HG03025 (cell line): ENCODE measurements around the gene CIAO2B.
"Not testable (repeated sequence)": the region's sequence is repeated elsewhere in the genome, so short reads cannot be mapped to it uniquely, and the experiment has no call there.

Source experiments
- ATAC-seq: cut with Tn5 transposase; IDR thresholded peaks from one replicate; pipeline ENCODE4 v1.9.1; 2021; ENCODE audit warnings: mild to moderate bottlenecking, moderate library complexity; ENCODE audit not compliant: unreplicated experiment, low FRiP score

CIAO2B gene

DNA sequence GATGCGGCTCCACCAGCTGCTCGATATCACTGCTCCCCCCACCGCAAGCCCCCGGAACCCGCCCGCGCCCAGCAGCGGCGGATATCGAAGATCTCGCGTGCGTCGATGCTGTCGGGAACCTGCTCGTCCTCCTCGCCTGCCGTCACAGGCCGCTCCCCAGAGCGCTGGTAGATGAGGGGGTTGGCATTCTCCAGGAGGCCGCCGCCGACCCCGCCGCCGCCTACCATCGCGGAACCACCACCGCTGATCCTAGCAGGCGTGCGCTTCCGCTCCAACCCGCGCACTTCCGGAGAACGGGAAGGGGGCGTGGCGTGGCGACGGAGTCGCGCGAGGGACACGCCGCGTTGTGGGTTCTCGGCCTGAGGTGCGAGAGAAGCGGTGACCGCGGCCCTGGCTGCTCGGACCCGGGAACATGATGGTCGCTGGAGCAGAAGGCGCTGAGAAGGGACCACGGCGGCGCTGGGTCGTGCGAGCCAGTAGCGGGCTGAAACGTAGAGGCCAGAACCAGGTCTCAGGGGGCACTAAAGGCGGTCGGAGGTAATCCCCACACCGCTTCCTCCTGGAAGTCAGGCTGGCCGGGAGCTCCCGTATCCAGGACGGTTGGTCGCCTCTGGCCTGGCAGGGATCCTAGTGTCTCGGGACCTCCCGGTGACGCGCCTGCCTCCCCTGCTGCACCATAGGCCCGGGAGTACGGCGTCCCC is at the start of gene CIAO2B:
CIAO2B (minus strand) TSS at position 265 of the 701 bp plus-strand sequence; CDS start at position 227, 38 bp downstream.
- ATAC-seq: peak; percentile 69

DNA sequence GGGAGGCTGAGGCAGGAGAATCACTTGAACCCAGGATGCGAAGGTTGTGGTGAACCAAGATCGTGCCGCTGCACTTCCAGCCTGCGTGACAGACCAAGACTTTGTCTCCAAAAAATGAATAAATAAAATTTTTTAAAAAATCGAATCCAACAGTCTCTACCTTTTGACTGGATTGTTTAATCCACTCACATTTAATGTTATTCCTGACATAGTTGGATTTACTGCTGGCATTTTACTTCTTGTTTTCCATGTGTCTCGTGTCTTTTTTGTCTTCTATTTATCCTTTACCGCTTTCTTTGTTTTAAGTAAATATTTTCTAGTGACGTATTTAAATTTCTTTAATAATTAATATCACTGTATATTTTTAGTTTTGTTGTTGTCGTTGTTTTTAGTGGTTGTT is 48.8 kb upstream of the CIAO2B start:
- ATAC-seq: no peak

- no peak for ATAC-seq
These were observed 45.0 kb upstream of the CIAO2B start for GRCh38 chr16:66979011-66979717.

DNA sequence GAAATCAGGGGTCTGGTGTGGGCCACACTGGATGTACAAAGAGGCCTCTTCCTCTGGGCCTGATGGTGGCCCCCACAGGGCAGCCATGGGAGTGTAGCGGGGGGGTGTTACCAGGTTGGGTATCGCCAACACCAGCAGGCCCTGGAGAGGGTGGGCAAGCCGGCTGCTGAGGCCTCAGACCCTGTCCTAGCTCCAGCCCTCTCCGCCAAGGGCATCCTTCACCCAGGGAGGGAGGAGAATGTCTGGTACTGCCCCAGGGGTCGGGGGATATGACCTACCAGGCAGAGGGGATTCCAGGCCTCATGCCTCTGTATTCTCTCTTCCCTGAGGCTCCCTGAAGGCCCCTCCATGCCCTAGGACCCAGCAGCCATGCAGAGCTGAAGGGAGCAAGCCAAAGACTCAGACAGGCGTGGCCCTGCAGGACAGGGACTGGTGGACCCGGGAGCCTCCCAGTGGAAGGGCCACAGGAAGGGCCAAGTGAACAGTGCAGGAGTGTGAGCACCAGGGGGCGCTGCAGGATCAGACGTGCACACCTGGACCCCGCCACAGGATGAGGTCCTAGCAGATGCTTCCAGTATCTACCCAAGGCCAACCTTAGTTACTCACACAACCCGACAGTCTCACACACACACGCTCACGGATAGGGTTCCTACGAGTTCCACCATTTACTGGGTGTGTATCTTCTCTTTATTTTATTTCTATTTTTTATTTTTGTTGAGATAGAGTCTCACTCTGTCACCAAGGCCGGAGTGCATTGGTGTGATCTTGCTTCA is 43.3 kb upstream of the CIAO2B start:
- peak; percentile 53 for ATAC-seq

DNA sequence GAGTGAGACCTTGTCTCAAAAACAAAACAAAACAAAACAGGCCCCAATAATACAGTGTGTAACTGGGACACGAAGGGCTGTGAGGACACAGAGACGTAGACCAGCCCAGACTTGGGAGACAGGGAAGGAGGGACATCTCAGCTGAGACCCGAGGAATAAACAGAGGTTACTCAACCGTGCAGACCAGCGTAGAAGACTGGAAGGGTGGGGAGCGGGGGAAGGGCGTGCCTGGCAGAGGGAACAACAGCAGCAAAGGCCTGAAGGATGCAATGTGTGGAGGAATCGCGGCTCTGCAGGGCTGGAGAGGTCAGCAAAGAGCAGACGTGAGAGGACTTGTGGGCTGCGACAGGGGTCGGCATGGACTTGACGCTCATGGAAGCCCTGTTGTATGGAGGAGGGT is 42.5 kb upstream of the CIAO2B start:
- ATAC-seq: no peak

GRCh38 chr16:66975302-66975893 is 41.2 kb upstream of the CIAO2B start:
- no peak for ATAC-seq

- ATAC-seq: not testable (repeated sequence)
These were observed 40.7 kb upstream of the CIAO2B start for GRCh38 chr16:66974932-66975246.

GRCh38 chr16:66974156-66974931 is 40.1 kb upstream of the CIAO2B start:
- not testable (repeated sequence) for ATAC-seq

GRCh38 chr16:66973716-66974115 is 39.5 kb upstream of the CIAO2B start:
- no peak for ATAC-seq

DNA sequence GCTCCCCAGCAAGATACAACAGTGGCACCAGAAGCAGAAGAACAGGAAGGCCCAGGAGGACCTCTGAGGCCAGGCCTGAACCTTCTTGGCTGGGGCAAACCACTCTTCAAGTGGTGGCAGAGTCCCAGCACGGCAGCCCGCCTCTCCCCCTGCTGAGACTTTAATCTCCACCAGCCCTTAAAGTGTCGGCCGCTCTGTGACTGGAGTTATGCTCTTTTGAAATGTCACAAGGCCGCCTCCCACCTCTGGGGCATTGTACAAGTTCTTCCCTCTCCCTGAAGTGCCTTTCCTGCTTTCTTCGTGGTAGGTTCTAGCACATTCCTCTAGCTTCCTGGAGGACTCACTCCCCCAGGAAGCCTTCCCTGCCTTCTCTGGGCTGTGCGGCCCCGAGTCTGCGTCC is 38.8 kb upstream of the CIAO2B start:
- no peak for ATAC-seq

- ATAC-seq: no peak
These were observed 36.8 kb upstream of the CIAO2B start for GRCh38 chr16:66970775-66971720.

- ATAC-seq: no peak
These were observed 34.6 kb upstream of the CIAO2B start for GRCh38 chr16:66968847-66969246.

DNA sequence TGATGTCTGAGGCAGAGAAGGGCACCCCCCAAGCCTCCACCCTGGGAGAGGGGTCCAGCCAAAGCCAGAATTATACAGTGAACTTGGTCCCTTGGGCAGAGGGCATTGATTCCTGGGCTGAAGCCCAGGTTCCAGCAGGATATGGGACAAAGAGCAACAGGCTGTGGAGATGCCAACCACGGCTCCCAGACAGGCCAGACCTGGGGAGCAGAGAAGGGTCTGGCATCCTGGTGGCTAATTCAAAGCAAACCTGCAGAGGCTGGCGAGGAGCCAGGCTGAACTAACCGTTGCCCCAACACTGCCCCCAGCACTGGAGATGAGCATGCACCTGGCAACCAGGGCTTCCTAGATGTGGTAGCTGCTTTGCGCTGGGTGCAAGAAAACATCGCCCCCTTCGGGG is 29.8 kb upstream of the CIAO2B start:
- ATAC-seq: no peak

- ATAC-seq: no peak
These were observed 27.7 kb upstream of the CIAO2B start for GRCh38 chr16:66961914-66962313.

- no peak for ATAC-seq
These were observed 27.0 kb upstream of the CIAO2B start, which contains the start of gene CES3 for GRCh38 chr16:66961065-66961744. Gene CES3, plus strand, starts transcription at chr16:66961266. Its CDS starts 42 bp downstream, at chr16:66961308.

DNA sequence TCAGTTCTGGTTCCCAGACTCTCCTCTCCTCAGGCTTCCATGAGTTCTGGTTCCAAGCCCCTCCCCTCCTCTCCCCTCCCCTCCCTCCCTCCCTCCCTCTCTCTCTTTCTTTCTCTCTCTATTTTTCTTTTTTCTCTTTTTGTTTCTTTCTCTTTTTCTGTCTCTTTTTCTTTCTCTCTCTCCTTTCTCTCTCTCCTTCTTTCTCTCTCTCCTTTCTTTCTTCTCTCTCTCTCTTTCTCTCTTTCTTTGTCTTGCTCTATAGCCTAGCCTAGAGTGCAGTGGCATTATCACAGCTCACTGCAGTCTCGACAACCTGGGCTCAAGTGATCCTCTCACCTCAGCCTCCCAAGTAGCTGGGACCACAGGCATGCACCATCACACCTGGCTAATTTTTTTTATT is 26.1 kb upstream of the CIAO2B start:
- no peak for ATAC-seq

DNA sequence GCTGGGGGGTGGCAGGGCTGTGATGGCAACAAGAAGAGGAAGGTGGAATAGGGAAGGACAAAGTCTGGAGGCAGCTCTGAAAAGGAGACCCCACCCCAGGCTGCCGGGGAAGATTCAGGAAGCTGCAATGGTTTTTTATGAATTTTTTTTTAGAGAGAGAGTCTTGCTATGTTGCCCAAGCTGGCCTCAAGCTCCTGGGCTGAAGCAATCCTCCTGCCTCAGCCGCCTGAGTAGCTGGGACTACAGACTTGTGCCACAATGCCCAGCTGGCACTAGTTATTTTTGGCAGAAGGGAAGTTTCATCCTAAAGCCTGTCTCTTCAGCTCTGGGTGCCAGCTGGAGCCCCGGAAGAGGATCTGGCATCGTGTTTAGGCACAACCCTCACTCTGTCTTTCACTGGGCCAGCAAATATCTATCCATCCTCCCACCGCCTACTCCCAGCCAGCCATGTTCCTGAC is 25.5 kb upstream of the CIAO2B start:
- ATAC-seq: no peak

DNA sequence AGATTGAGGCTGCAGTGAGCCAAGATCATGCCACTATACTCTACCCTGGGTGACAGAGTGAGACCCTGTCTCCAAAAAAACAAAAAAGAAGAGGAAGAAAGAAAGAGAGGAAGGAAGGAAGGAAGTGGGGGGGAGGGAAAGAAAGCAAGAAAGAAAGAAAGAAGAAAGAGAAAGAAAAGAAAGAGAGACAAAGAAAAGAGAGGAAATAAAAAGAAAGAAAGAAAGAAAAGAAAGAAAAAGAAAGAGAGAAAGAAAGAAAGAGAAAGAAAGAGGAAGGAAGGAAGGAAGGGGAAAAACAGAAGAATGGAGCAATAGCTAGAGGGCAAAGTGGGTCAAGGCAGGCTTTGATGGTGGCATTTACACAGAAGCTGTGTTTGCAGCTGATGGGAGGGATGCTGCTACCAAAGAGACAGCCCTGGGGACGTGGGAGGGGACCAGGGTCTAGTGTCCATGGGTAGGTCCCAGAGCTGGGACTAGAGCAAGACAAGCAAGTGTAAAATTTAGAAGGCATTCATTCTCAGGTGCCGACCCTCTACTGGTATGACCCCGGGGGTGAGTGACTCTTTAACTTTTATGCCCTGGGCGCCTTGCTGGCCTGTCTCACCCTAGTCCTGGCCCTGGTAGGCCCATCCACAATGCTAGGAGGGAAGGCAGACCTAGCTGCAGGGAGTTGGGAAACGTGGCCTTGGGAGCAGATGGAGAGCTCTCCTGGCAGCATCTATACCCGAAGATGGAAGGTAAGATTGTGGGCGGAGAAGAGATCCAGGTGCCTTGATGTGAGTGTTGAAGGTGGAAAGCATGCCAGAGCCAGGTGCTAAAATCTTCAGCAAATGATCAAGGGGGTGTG is 24.9 kb upstream of the CIAO2B start:
- no peak for ATAC-seq
